GM23338 (cell line): ENCODE measurements around the gene BNIP3. TPM values are rescaled to one million over a fixed set of nuclear protein-coding genes. Genes with fewer than 3 reads are reported as not detected.

ENCODE experiments used
- ATAC-seq: fragments of 200-7000 bp; cut with Tn5 transposase; 3 replicates; pipeline ENCODE4 v1.9.1; 2020
- DNase-seq: peaks from one replicate; pipeline ENCODE4 v3.0.0-alpha.2; 2015; ENCODE audit warnings: low spot score
- H2AFZ ChIP-seq: fragments of 200-600 bp; sonication (generic); 2 replicates; pipeline ENCODE4 v1.8.0; 2016; ENCODE audit warnings: antibody characterized with exemption, mild to moderate bottlenecking, moderate library complexity
- H3F3A ChIP-seq: fragments of 200-600 bp; sonication (generic); replicated peaks from 2 replicates; pipeline ENCODE4 v1.8.0; 2017; ENCODE audit warnings: antibody characterized with exemption, mixed run types, low read depth
- H3K27ac ChIP-seq: fragments of 200-600 bp; sonication (generic); 2 replicates; pipeline ENCODE4 v1.6.1; 2016; ENCODE audit warnings: low read depth
- H3K27me3 ChIP-seq: fragments of 200-600 bp; sonication (generic); 2 replicates; pipeline ENCODE4 v1.8.0; 2016; ENCODE audit warnings: mild to moderate bottlenecking, mixed run types, moderate library complexity; ENCODE audit not compliant: insufficient read depth
- H3K36me3 ChIP-seq: fragments of 200-600 bp; sonication (generic); 2 replicates; pipeline ENCODE4 v1.8.0; 2016; ENCODE audit warnings: mild to moderate bottlenecking; ENCODE audit not compliant: insufficient read depth
- H3K4me1 ChIP-seq: fragments of 200-600 bp; sonication (generic); 2 replicates; pipeline ENCODE4 v1.8.0; 2016; ENCODE audit warnings: mild to moderate bottlenecking, moderate library complexity; ENCODE audit not compliant: insufficient read depth
- H3K4me2 ChIP-seq: fragments of 200-600 bp; sonication (generic); 2 replicates; pipeline ENCODE4 v1.7.1; 2017; ENCODE audit warnings: mixed run types
- H3K4me3 ChIP-seq: fragments of 200-600 bp; sonication (generic); 2 replicates; pipeline ENCODE4 v1.6.1; 2016; ENCODE audit warnings: mixed run types
- H3K79me2 ChIP-seq: fragments of 200-600 bp; sonication (generic); replicated peaks from 2 replicates; pipeline ENCODE4 v1.8.0; 2017; ENCODE audit warnings: mild to moderate bottlenecking; ENCODE audit not compliant: insufficient read depth
- H3K9me2 ChIP-seq: fragments of 200-600 bp; sonication (generic); 2 replicates; pipeline ENCODE4 v1.8.0; 2017; ENCODE audit not compliant: insufficient read depth
- H4K20me1 ChIP-seq: fragments of 200-600 bp; sonication (generic); replicated peaks from 2 replicates; pipeline ENCODE4 v1.8.0; 2017; ENCODE audit warnings: mild to moderate bottlenecking; ENCODE audit not compliant: insufficient read depth
- H3K27ac Mint-ChIP-seq: 2 replicates; pipeline ENCODE4 v1.8.0; 2020; ENCODE audit warnings: inconsistent platforms, mild to moderate bottlenecking, moderate library complexity, mixed read lengths
- H3K27me3 Mint-ChIP-seq: 3 replicates; pipeline ENCODE4 v1.8.0; 2022; ENCODE audit warnings: low read depth, mild to moderate bottlenecking, moderate library complexity, mixed read lengths, inconsistent platforms; ENCODE audit not compliant: insufficient read depth, poor library complexity
- H3K36me3 Mint-ChIP-seq: 3 replicates; pipeline ENCODE4 v1.8.0; 2021; ENCODE audit warnings: low read depth, mild to moderate bottlenecking, inconsistent platforms, moderate library complexity, mixed read lengths
- H3K4me1 Mint-ChIP-seq: 3 replicates; pipeline ENCODE4 v1.8.0; 2020; ENCODE audit warnings: mild to moderate bottlenecking, inconsistent platforms, mixed read lengths
- H3K4me3 Mint-ChIP-seq: 3 replicates; pipeline ENCODE4 v1.8.0; 2021; ENCODE audit warnings: moderate library complexity, mild to moderate bottlenecking, inconsistent platforms, mixed read lengths
- H3K9me3 Mint-ChIP-seq: 3 replicates; pipeline ENCODE4 v1.8.0; 2020; ENCODE audit warnings: moderate library complexity, mild to moderate bottlenecking, inconsistent platforms, mixed read lengths
- CREB1 ChIP-seq: fragments of 250-450 bp; sonication (Bioruptor Pico); IDR thresholded peaks from 2 replicates; pipeline ENCODE4 v1.5.0; 2020; ENCODE audit warnings: low read depth, mild to moderate bottlenecking, moderate library complexity
- EZH2 ChIP-seq: fragments of 200-600 bp; sonication (generic); IDR thresholded peaks from one replicate; pipeline ENCODE4 v1.8.0; 2017; ENCODE audit warnings: antibody characterized with exemption, mild to moderate bottlenecking, low read depth; ENCODE audit not compliant: unreplicated experiment
- EZH2phosphoT487 ChIP-seq: fragments of 200-600 bp; sonication (generic); IDR thresholded peaks from one replicate; pipeline ENCODE4 v1.8.1; 2018; ENCODE audit warnings: antibody characterized with exemption; ENCODE audit not compliant: unreplicated experiment
- JUNB ChIP-seq: IDR thresholded peaks from one replicate; pipeline ENCODE4 v1.6.1; 2016; ENCODE audit warnings: antibody characterized with exemption; ENCODE audit not compliant: unreplicated experiment
- NANOG ChIP-seq: IDR thresholded peaks from 2 replicates; pipeline ENCODE4 v1.6.1; 2016; ENCODE audit warnings: antibody characterized with exemption, borderline replicate concordance
- POLR2AphosphoS5 ChIP-seq: IDR thresholded peaks from 2 replicates; pipeline ENCODE4 v1.6.1; 2016; ENCODE audit warnings: antibody characterized with exemption, low read depth
- STAT1 ChIP-seq: IDR thresholded peaks from one replicate; pipeline ENCODE4 v1.6.1; 2016; ENCODE audit warnings: antibody characterized with exemption; ENCODE audit not compliant: unreplicated experiment
- ZNF114 ChIP-seq: fragments of 250-450 bp; sonication (Bioruptor Pico); IDR thresholded peaks from 2 replicates; pipeline ENCODE4 v1.5.0; 2020; ENCODE audit warnings: mild to moderate bottlenecking, moderate library complexity
- ZNF331 ChIP-seq: fragments of 250-450 bp; sonication (Bioruptor Pico); IDR thresholded peaks from 2 replicates; pipeline ENCODE4 v1.5.0; 2020; ENCODE audit warnings: low read depth, mild to moderate bottlenecking, moderate library complexity
- polyA plus RNA-seq: library from polyadenylated mRNA; unstranded; fragments of >200 nt; fragmentation: Nextera tagmentation; extraction: Ambion mirVana; gene quantifications from 2 replicates; pipeline ENCODE4 v1.2.1, GENCODE V29; 2016
- total RNA-seq: library from RNA; depleted of rRNA; stranded (reverse); fragments of >200 nt; shearing (Covaris generic); gene quantifications from 2 replicates; pipeline ENCODE4 v1.2.3, GENCODE V29; 2014
- TF ChIP-seq, protein P1 (sequence below): IDR thresholded peaks from 2 replicates; pipeline ENCODE4 v1.6.1; 2016; ENCODE audit warnings: antibody characterized with exemption
- TF ChIP-seq, protein P2 (sequence below): fragments of 250-450 bp; sonication (Bioruptor Pico); IDR thresholded peaks from 2 replicates; pipeline ENCODE4 v1.5.0; 2020; ENCODE audit warnings: mild to moderate bottlenecking, moderate library complexity

Gene BNIP3
- total and polyA plus RNA-seq, 2 experiments from 2014 or later: 46.3 to 75.0 TPM

DNA sequence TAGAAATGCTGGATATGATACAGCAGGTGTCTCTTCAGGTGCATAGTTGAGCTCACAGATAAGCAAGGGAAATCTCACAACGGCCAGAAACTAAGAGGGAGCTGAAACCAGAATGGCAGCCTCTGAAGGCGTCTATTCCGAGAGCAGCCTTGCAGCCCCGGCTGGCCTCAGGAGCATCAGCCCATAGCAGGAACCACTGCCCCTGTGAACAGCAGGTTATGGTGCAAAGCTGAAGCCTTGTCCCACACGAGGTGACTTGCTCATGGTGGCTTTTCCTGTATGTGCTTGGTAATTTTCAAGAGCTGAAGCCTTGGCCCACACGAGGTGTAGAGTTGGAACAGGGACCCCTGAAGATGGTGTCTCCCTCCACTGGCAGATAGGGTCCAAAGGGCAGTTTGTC is 33.2 kb downstream of the BNIP3 start:
- Histone ChIP-seq H3K9me2 (no peaks in the 10 kb centered on the region), H3K27me3 (no peaks in the 10 kb centered on the region), H3K4me3 (no peak overlapping the region), H4K20me1 (peaks cover 11% of the 10 kb centered on the region), H3F3A (0 out of 2 replicates have a peak, but pooled peaks cover 2% of the 10 kb centered on the region), H3K36me3 (peaks cover 31% of the 10 kb centered on the region), H3K4me2 (no peak overlapping the region), H3K4me1 (no peaks in the 10 kb centered on the region), H3K79me2 (peaks cover 3% of the 10 kb centered on the region; the same call in 1 of the 2 replicates), H3K27ac (no peak overlapping the region), H2AFZ (no peak overlapping the region)
- H3K36me3 Mint-ChIP-seq: peaks cover 92% of the 10 kb centered on the region
- no peaks in the 10 kb centered on the region; the same call in 2 of the 3 replicates for H3K9me3 Mint-ChIP-seq
- no peak overlapping the region for H3K4me3 Mint-ChIP-seq
- no peak for TF ChIP-seq ZNF331 (CRISPR knock-in tag)
- TF ChIP-seq STAT1: no peak
- no peak for TF ChIP-seq POLR2AphosphoS5
- no peak for TF ChIP-seq EZH2phosphoT487
- H3K27me3 Mint-ChIP-seq: peaks cover 8% of the 10 kb centered on the region
- no peak overlapping the region for H3K27ac Mint-ChIP-seq
- DNase-seq (no peak), ATAC-seq (no peak)
- H3K4me1 Mint-ChIP-seq: no peaks in the 10 kb centered on the region; the same call in 2 of the 3 replicates

DNA sequence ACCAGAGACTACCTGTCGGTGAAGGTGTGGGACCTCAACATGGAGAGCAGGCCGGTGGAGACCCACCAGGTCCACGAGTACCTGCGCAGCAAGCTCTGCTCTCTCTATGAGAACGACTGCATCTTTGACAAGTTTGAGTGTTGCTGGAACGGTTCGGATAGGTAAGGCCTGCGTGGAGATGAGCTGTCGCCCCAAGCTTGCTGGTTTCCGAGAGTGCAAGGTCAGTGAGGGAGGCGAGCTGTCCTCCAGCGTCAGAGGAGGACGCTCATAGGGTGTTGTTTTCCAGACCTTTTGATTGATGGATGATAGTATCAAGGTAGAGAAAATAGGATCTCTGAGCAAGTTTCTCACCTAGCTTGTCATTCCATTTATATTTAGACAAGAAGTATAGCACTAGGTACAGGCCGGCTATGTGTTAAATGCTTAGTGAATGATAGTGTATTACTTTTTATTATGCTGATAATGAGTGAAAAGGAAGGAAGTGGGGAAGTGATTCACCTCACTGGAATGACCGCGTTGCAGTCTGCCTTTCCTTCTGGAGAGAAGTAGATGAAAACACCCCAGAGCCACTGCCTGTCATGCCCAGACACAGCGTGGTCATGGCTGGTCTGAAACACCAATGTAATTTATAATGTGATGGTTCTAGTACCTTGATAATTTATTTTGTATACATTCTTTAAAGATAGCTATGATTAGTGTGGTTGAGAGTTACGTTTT is 33.9 kb downstream of the BNIP3 start:
- H3K9me2 ChIP-seq: no peaks in the 10 kb centered on the region
- no peaks in the 10 kb centered on the region for H3K27me3 ChIP-seq
- peak overlapping the region; percentile 14; the same call in 1 of the 2 replicates for H3K27ac Mint-ChIP-seq
- peaks cover 15% of the 10 kb centered on the region for H4K20me1 ChIP-seq
- H3K4me1 Mint-ChIP-seq: no peaks in the 10 kb centered on the region; the same call in 2 of the 3 replicates
- H3K79me2 ChIP-seq: peaks cover 5% of the 10 kb centered on the region
- no peak for ATAC-seq
- peaks cover 31% of the 10 kb centered on the region for H3K36me3 ChIP-seq
- H3K4me2 ChIP-seq: no peak overlapping the region
- H3K36me3 Mint-ChIP-seq: peaks cover 86% of the 10 kb centered on the region
- H3K4me3 Mint-ChIP-seq: no peak overlapping the region
- no peak overlapping the region for H3K27ac ChIP-seq
- H3K27me3 Mint-ChIP-seq: peaks cover 6% of the 10 kb centered on the region
- 0 out of 2 replicates have a peak, but pooled peaks cover 2% of the 10 kb centered on the region for H3F3A ChIP-seq
- H2AFZ ChIP-seq: no peak overlapping the region
- DNase-seq: no peak
- no peaks in the 10 kb centered on the region for H3K9me3 Mint-ChIP-seq
- H3K4me1 ChIP-seq: no peaks in the 10 kb centered on the region
- no peak overlapping the region for H3K4me3 ChIP-seq
- TF ChIP-seq EZH2phosphoT487 (no peak), STAT1 (no peak), JUNB (no peak), POLR2AphosphoS5 (no peak), EZH2 (no peak), CREB1 (CRISPR knock-in tag) (no peak), ZNF331 (CRISPR knock-in tag) (no peak), NANOG (no peak), ZNF114 (no peak)
- TF ChIP-seq, protein P1, sequence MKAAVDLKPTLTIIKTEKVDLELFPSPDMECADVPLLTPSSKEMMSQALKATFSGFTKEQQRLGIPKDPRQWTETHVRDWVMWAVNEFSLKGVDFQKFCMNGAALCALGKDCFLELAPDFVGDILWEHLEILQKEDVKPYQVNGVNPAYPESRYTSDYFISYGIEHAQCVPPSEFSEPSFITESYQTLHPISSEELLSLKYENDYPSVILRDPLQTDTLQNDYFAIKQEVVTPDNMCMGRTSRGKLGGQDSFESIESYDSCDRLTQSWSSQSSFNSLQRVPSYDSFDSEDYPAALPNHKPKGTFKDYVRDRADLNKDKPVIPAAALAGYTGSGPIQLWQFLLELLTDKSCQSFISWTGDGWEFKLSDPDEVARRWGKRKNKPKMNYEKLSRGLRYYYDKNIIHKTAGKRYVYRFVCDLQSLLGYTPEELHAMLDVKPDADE: no peak
- TF ChIP-seq, protein P2, sequence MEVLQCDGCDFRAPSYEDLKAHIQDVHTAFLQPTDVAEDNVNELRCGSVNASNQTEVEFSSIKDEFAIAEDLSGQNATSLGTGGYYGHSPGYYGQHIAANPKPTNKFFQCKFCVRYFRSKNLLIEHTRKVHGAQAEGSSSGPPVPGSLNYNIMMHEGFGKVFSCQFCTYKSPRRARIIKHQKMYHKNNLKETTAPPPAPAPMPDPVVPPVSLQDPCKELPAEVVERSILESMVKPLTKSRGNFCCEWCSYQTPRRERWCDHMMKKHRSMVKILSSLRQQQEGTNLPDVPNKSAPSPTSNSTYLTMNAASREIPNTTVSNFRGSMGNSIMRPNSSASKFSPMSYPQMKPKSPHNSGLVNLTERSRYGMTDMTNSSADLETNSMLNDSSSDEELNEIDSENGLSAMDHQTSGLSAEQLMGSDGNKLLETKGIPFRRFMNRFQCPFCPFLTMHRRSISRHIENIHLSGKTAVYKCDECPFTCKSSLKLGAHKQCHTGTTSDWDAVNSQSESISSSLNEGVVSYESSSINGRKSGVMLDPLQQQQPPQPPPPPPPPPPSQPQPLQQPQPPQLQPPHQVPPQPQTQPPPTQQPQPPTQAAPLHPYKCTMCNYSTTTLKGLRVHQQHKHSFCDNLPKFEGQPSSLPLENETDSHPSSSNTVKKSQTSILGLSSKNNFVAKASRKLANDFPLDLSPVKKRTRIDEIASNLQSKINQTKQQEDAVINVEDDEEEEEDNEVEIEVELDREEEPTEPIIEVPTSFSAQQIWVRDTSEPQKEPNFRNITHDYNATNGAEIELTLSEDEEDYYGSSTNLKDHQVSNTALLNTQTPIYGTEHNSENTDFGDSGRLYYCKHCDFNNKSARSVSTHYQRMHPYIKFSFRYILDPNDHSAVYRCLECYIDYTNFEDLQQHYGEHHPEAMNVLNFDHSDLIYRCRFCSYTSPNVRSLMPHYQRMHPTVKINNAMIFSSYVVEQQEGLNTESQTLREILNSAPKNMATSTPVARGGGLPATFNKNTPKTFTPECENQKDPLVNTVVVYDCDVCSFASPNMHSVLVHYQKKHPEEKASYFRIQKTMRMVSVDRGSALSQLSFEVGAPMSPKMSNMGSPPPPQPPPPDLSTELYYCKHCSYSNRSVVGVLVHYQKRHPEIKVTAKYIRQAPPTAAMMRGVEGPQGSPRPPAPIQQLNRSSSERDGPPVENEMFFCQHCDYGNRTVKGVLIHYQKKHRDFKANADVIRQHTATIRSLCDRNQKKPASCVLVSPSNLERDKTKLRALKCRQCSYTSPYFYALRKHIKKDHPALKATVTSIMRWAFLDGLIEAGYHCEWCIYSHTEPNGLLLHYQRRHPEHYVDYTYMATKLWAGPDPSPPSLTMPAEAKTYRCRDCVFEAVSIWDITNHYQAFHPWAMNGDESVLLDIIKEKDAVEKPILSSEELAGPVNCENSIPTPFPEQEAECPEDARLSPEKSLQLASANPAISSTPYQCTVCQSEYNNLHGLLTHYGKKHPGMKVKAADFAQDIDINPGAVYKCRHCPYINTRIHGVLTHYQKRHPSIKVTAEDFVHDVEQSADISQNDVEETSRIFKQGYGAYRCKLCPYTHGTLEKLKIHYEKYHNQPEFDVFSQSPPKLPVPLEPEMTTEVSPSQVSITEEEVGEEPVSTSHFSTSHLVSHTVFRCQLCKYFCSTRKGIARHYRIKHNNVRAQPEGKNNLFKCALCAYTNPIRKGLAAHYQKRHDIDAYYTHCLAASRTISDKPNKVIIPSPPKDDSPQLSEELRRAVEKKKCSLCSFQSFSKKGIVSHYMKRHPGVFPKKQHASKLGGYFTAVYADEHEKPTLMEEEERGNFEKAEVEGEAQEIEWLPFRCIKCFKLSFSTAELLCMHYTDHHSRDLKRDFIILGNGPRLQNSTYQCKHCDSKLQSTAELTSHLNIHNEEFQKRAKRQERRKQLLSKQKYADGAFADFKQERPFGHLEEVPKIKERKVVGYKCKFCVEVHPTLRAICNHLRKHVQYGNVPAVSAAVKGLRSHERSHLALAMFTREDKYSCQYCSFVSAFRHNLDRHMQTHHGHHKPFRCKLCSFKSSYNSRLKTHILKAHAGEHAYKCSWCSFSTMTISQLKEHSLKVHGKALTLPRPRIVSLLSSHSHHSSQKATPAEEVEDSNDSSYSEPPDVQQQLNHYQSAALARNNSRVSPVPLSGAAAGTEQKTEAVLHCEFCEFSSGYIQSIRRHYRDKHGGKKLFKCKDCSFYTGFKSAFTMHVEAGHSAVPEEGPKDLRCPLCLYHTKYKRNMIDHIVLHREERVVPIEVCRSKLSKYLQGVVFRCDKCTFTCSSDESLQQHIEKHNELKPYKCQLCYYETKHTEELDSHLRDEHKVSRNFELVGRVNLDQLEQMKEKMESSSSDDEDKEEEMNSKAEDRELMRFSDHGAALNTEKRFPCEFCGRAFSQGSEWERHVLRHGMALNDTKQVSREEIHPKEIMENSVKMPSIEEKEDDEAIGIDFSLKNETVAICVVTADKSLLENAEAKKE: no peak
